PFSK-1 (cell line): ENCODE measurements around the gene TIMM10.

Experiments used
- FOXP2 ChIP-seq: optimal IDR thresholded peaks from 2 replicates; pipeline ENCODE3; 2011; ENCODE audit warnings: borderline replicate concordance, control low read depth, inconsistent platforms; ENCODE audit not compliant: insufficient read depth; ENCODE audit errors: extremely low read length, extremely low read depth
- POLR2AphosphoS5 ChIP-seq: IDR thresholded peaks from 2 replicates; pipeline ENCODE4 v1.6.1; 2012; ENCODE audit warnings: low read depth, mild to moderate bottlenecking, control low read depth, low read length, moderate library complexity
- SIN3A ChIP-seq: IDR thresholded peaks from 2 replicates; pipeline ENCODE4 v1.6.1; 2012; ENCODE audit warnings: mild to moderate bottlenecking, low read length, moderate library complexity, borderline replicate concordance; ENCODE audit not compliant: insufficient read depth
- TAF1 ChIP-seq: IDR thresholded peaks from 2 replicates; pipeline ENCODE4 v1.6.1; 2012; ENCODE audit warnings: low read length, control low read depth, borderline replicate concordance; ENCODE audit not compliant: insufficient read depth
- TF ChIP-seq, protein P1 (sequence below), 2 experiments: IDR thresholded peaks; 2 replicates each; pipeline versions ENCODE4 v1.6.1 to v1.8.0; 2011 to 2012; ENCODE audit warnings: low read depth in 2 of 2, low read length in 2 of 2, control low read depth in 1 of 2, inconsistent platforms in 1 of 2, mild to moderate bottlenecking in 1 of 2, moderate library complexity in 1 of 2; ENCODE audit not compliant: insufficient read depth in 1 of 2

DNA sequence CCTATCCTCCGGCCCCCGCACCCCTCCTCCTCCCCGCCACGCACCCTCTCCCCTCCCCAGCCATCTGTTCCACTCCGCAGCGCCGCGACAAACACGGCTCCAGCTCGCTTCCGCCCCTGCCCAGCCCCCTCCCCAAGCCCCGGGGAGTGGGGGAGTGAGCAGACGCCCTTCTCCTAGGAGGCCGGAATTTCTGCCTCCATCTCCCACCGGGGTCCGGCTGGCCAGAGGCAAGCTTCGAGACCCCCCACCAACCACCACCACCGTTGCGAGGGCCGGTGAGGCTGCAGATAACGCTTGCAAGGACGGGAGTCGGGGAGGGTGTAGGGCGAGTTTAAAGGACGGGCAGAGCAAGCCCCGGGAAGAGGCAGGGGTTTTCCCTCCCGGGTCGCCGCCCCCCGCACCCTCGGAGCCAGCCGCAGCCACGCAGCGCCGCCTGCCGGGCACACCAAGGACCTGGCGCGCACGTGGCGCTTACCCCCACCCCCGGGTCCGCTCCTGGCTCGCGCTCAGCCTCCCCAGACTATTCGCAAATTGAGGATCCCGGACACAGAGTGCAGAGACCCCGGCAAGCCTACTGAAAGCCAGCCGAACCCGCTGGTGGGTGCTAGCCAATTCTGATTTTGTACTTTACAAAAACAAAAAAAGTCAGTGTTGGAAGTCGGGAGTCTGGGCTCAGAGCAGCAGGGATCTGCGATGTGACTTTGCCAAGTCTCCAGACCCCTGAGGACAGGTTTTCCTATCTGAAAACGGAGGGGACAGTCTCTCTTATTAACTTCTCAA is 47.6 kb downstream of the TIMM10 start:
- TF ChIP-seq TAF1 (no peak), POLR2AphosphoS5 (no peak), SIN3A (no peak), FOXP2 (no peak)
- TF ChIP-seq, protein P1, sequence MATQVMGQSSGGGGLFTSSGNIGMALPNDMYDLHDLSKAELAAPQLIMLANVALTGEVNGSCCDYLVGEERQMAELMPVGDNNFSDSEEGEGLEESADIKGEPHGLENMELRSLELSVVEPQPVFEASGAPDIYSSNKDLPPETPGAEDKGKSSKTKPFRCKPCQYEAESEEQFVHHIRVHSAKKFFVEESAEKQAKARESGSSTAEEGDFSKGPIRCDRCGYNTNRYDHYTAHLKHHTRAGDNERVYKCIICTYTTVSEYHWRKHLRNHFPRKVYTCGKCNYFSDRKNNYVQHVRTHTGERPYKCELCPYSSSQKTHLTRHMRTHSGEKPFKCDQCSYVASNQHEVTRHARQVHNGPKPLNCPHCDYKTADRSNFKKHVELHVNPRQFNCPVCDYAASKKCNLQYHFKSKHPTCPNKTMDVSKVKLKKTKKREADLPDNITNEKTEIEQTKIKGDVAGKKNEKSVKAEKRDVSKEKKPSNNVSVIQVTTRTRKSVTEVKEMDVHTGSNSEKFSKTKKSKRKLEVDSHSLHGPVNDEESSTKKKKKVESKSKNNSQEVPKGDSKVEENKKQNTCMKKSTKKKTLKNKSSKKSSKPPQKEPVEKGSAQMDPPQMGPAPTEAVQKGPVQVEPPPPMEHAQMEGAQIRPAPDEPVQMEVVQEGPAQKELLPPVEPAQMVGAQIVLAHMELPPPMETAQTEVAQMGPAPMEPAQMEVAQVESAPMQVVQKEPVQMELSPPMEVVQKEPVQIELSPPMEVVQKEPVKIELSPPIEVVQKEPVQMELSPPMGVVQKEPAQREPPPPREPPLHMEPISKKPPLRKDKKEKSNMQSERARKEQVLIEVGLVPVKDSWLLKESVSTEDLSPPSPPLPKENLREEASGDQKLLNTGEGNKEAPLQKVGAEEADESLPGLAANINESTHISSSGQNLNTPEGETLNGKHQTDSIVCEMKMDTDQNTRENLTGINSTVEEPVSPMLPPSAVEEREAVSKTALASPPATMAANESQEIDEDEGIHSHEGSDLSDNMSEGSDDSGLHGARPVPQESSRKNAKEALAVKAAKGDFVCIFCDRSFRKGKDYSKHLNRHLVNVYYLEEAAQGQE (IDR thresholded peaks at IDR 0.05; ENCODE audit: insufficient read depth in 1 of 2, low read depth in 2 of 2, low read length in 2 of 2) = no peak
